IgD-negative memory B cell (primary cell): ENCODE measurements around the gene CPNE8. TPM values are rescaled to one million over a fixed set of nuclear protein-coding genes. Genes with fewer than 3 reads are reported as not detected.

Experiments
- H3K27ac Mint-ChIP-seq, 3 donors: one replicate each; pipeline ENCODE4 v1.8.0; 2020 to 2022; ENCODE audit warnings: mild to moderate bottlenecking in 3 of 3, mixed read lengths in 3 of 3, moderate library complexity in 1 of 3
- H3K27me3 Mint-ChIP-seq: one replicate; pipeline ENCODE4 v1.8.0; 2021; ENCODE audit warnings: mixed read lengths
- H3K36me3 Mint-ChIP-seq: one replicate; pipeline ENCODE4 v1.8.0; 2020; ENCODE audit warnings: mild to moderate bottlenecking, mixed read lengths
- H3K4me1 Mint-ChIP-seq, 3 donors: one replicate each; pipeline ENCODE4 v1.8.0; 2020 to 2022; ENCODE audit warnings: mixed read lengths in 3 of 3, mild to moderate bottlenecking in 1 of 3
- H3K4me3 Mint-ChIP-seq, 4 donors: one replicate each; pipeline ENCODE4 v1.8.0; 2020 to 2022; ENCODE audit warnings: mild to moderate bottlenecking in 4 of 4, mixed read lengths in 4 of 4, moderate library complexity in 3 of 4
- H3K9me3 Mint-ChIP-seq, 3 donors: one replicate each; pipeline ENCODE4 v1.8.0; 2020 to 2021; ENCODE audit warnings: mixed read lengths in 3 of 3, mild to moderate bottlenecking in 1 of 3
- polyA plus RNA-seq: library from polyadenylated mRNA; unstranded; fragments of 300-500 nt; fragmentation: Illumina TruSeq; gene quantifications from one replicate; pipeline ENCODE4 v1.2.3, GENCODE V29; 2021

The CPNE8 gene
- polyA plus RNA-seq, 1 donor from 2014 or later, result 0.86 TPM

DNA sequence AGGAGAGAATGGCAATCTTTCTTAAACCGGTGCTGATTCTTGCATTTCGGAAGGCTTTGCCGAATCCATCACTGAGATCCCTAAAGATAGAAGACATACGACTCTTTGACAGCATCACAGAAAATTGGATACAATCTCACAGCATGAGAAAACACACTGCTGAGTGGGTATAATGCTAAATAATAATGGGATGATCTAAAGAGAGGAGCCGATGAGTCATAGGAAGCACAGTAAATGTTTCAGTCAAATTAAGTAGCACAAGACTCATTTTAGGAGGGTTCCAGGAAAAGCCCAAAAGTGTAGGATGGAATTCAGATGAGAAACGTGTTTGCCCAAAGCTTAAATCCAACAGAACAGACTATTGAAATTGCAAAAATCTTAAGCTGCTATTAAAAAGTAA, 81.7 kb downstream of the CPNE8 start:
- Mint-ChIP-seq H3K27ac (no peak overlapping the region), H3K9me3 (peaks cover 3 to 5% (median 4%) of the 10 kb centered on the region in 3 donors), H3K4me1 (no peaks in the 10 kb centered on the region), H3K36me3 (no peaks in the 10 kb centered on the region), H3K4me3 (no peak overlapping the region), H3K27me3 (no peaks in the 10 kb centered on the region)

DNA sequence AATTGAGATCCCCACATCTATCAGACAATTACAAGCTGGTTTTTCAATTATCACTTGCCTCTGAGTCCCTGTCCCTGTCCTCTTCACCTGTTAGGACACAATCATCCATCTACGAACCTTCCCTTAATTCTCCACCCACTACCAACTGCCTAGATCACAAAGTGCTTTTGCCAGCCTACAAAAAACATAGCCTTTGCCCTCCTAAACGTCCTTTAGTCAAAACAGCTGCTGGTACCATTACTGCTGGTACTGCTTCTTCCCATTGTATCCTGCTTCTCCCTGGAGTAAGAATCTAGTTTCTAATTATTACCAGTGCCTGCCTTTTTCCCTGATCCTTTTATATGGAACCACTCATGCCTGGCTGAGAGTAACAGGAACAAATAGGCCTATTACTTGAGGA, 82.1 kb downstream of the CPNE8 start:
- Mint-ChIP-seq H3K27me3 (no peaks in the 10 kb centered on the region), H3K4me1 (no peaks in the 10 kb centered on the region), H3K36me3 (no peaks in the 10 kb centered on the region), H3K27ac (no peak overlapping the region), H3K4me3 (no peak overlapping the region), H3K9me3 (peaks cover 3 to 5% (median 4%) of the 10 kb centered on the region in 3 donors)

DNA sequence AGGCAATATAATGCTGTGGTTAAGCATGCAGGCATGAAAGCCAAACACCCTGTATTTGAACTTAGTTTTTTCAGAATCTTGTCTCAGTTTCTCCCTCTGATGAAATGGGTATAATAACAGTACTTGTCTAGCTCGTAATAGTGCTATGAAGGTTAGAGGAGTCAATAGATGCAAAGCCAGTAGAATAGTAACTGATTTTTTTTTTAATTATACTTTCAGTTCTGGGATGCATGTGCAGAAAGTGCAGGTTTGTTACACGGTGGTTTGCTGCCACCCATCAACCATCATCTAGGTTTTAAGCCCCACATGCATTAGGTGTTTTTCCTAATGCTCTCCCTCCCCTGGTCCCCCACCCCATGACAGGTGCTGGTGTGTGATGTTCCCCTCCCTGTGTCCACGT, 87.4 kb downstream of the CPNE8 start:
- Mint-ChIP-seq H3K36me3 (no peaks in the 10 kb centered on the region), H3K9me3 (peaks cover 3 to 11% (median 4%) of the 10 kb centered on the region in 3 donors), H3K27ac (no peak overlapping the region)

DNA sequence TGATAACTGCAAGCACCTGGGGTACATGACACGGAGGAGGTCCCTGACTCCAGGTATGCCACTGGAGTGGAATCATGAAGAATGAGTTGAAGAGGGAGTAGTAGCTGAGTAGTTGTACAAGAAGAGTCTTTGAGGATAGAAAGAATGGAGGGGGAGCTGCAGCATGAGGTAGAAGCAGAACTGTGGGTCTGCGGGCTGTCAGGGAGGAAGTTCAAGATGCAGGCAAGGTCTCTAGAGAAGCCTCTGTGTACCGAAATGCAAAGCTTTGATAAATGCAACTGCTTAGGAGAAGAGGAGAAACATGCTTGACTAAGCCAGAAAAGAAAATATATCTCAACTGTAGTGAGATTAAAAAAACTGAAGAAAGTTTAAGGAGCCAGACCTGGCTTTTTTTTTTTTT, 91.5 kb downstream of the CPNE8 start:
- Mint-ChIP-seq H3K27me3 (no peaks in the 10 kb centered on the region), H3K27ac (no peak overlapping the region), H3K4me1 (peaks cover 0 to 1% (median 0%) of the 10 kb centered on the region in 3 donors), H3K36me3 (peaks cover 3% of the 10 kb centered on the region), H3K4me3 (no peak overlapping the region), H3K9me3 (peaks cover 6 to 22% (median 11%) of the 10 kb centered on the region in 3 donors)

More for the DNA sequence above, 87.4 kb downstream of the CPNE8 start:
- Mint-ChIP-seq H3K27me3 (no peaks in the 10 kb centered on the region), H3K4me3 (no peak overlapping the region), H3K4me1 (peaks cover 0 to 1% (median 0%) of the 10 kb centered on the region in 3 donors)

DNA sequence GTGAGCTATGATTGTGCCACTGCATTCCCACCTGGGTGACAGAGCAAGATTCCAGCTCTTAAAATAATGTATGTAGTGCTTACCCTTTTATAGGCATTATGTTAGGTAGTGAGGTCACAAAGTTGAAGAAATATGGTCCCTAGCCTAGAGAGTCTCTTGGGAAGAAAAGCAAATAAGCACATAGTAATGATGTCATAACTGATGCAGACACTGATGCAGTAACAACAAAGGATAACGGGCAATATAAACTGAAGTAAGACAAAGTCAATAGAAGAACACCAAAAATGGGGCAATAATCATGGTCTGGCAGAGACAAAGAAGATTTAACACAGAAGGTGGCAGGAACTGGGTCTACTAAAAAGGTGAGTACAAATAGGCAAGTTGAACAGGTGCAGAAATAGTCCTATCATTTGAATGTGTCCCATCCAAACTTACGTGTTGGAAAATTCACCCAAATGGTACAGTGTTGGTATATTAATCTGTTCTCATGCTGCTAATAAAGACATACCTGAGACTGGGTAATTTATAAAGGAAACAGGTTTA, 93.5 kb downstream of the CPNE8 start:
- Mint-ChIP-seq H3K27ac (peak overlapping the region in 1 of 3 donors; percentile 72), H3K36me3 (peaks cover 3% of the 10 kb centered on the region), H3K27me3 (no peaks in the 10 kb centered on the region), H3K4me1 (peaks cover 0 to 1% (median 0%) of the 10 kb centered on the region in 3 donors), H3K9me3 (peaks cover 6 to 22% (median 13%) of the 10 kb centered on the region in 3 donors), H3K4me3 (no peak overlapping the region)

DNA sequence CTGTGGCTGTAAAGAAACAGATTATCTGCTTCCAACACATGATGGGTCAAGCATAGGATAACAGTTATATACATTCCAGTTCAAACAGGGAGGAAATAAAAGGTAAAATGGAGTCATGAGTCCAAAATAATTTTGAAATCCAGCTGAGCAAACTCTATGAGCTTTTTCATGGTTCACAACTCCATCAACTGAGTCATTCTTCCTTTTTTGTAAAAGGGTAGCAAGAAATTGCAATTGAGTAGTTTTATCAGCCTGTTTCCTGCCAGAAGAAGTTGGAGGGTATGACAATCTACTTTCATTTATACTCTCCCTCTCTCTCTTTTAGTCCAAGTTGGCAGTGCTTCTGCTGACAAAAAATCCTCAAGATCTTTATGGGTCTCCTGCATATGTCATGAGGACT, 95.6 kb downstream of the CPNE8 start:
- Mint-ChIP-seq H3K27me3 (no peaks in the 10 kb centered on the region), H3K4me1 (no peaks in the 10 kb centered on the region), H3K9me3 (peaks cover 6 to 20% (median 13%) of the 10 kb centered on the region in 3 donors), H3K36me3 (peaks cover 3% of the 10 kb centered on the region), H3K4me3 (no peak overlapping the region), H3K27ac (no peak overlapping the region)

DNA sequence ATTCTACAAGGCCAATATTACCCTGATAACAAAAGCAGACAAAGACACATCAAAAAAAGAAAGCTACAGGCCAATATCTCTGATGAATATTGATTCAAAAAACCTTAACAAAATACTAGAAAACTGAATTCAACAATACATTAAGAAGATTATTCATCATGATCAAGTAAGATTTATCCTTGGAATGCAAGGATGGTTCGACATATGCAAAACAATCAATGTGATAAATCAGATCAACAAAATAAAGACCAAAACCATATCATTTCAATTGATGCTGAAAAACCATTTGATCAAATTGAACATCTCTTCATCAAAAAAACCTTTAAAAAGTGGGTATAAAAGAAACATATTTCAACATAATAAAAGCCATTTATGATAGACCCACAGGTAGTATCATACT, 117.3 kb downstream of the CPNE8 start:
- H3K27ac Mint-ChIP-seq, result no peak overlapping the region
- H3K4me3 Mint-ChIP-seq, result no peak overlapping the region
- no peaks in the 10 kb centered on the region for H3K36me3 Mint-ChIP-seq
- peaks cover 7 to 23% (median 11%) of the 10 kb centered on the region in 3 donors for H3K9me3 Mint-ChIP-seq
- no peaks in the 10 kb centered on the region for H3K4me1 Mint-ChIP-seq
- H3K27me3 Mint-ChIP-seq, result no peaks in the 10 kb centered on the region

DNA sequence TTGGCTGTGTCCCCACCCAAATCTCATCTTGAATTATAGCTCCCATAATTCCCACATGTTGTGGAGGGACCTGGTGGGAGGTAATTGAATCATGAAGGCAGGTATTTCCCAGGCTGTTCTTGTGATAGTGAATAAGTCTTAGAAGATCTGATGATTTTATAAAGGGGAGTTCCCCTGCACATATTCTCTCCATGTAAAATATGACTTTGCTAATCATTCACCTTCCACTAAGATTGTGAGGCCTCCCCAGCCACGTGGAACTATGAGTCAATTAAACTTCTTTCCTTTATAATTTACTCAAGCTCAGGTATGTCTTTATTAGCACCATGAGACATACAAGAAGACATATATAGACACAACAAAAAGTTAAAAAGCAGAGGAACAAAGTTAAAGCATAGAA, 120.0 kb downstream of the CPNE8 start:
- no peak overlapping the region for H3K27ac Mint-ChIP-seq
- no peak overlapping the region for H3K4me3 Mint-ChIP-seq
- no peaks in the 10 kb centered on the region for H3K4me1 Mint-ChIP-seq
- no peaks in the 10 kb centered on the region for H3K27me3 Mint-ChIP-seq
- peaks cover 1% of the 10 kb centered on the region for H3K36me3 Mint-ChIP-seq
- H3K9me3 Mint-ChIP-seq, result peaks cover 5 to 13% (median 10%) of the 10 kb centered on the region in 3 donors

DNA sequence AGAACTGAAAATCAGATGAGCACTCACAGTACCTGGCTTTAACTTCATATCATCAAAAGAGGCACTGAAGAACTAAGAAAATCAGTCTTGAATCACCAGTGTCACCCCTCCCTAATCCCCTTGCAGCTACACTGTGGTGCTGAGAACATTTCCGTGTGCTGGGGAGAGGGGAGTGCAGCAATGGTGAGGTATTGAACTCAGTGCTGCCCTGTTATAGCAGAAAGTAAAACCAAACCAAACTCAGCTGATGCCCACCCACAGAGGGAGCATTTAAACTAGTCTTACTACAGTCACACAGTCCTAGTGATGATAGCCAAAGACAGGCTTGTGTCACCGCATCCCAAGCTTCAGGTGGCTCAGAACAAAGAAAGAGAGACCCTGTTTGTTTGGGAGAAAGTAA, 122.1 kb downstream of the CPNE8 start:
- Mint-ChIP-seq H3K9me3 (peaks cover 2 to 23% (median 8%) of the 10 kb centered on the region in 3 donors), H3K36me3 (peaks cover 1% of the 10 kb centered on the region), H3K4me3 (no peak overlapping the region), H3K4me1 (no peaks in the 10 kb centered on the region), H3K27me3 (no peaks in the 10 kb centered on the region), H3K27ac (no peak overlapping the region)

DNA sequence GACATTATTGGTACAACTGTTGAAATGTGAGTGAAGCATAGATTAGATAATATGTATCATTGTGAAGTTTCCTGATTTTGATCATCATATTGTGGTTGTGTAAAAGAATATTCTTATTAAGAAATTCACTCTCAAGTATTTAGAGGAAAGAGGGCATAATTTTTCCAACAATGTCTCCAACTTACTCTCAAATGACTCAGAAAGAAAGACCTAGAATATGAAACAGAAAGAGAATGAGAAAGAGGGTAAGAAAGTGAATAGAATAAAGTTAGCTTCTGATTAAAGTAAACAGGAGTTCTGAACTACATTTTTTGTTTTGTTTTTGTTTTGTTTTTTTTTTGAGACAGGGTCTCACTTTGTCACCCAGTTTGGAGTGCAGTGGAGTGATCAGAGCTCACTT, 123.0 kb downstream of the CPNE8 start:
- H3K36me3 Mint-ChIP-seq, result peaks cover 1% of the 10 kb centered on the region
- peaks cover 3 to 19% (median 8%) of the 10 kb centered on the region in 3 donors for H3K9me3 Mint-ChIP-seq

DNA sequence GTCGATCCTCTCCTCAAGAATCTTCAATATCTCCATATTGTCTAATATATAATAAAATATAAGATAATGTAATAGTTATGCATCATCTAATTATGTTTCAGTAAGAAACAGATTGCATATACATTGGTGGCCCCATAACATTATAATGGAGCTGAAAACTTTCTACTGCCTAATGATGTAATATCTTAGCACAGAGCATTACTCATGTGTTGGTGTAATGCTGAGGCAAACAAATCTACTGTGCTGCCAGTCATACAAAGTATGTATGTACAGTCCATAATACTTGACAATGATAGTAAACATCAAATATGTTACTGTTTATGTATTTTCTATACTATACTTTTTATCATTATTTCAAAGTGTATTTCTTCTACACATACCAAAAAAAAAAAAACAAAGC, 128.7 kb downstream of the CPNE8 start:
- Mint-ChIP-seq H3K9me3 (peaks cover 0 to 11% (median 4%) of the 10 kb centered on the region in 3 donors), H3K4me1 (peaks cover 0 to 3% (median 3%) of the 10 kb centered on the region in 3 donors), H3K27ac (no peak overlapping the region), H3K36me3 (no peaks in the 10 kb centered on the region), H3K27me3 (no peaks in the 10 kb centered on the region), H3K4me3 (no peak overlapping the region)

More for the DNA sequence above, 123.0 kb downstream of the CPNE8 start:
- Mint-ChIP-seq H3K4me3 (no peak overlapping the region), H3K4me1 (no peaks in the 10 kb centered on the region), H3K27me3 (no peaks in the 10 kb centered on the region), H3K27ac (no peak overlapping the region)

DNA sequence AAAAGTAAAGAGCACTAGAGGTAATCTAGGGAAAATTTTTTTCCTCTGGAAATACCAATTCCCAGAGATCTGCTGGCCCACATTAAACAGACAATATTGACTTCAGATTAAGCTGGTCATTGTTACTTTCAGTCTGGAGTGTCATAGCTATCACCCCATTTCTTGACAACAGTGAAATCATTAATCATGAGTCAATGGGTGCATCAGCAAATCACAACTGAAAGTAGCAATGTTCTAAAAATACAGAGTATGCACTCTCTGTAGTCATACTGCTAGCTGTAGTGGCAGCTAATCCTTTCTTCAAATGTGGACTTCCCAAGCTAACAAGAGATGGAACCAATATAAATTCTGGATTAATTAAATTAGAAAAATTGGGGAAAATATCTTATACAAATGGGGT, 129.9 kb downstream of the CPNE8 start:
- Mint-ChIP-seq H3K27me3 (no peaks in the 10 kb centered on the region), H3K4me1 (peaks cover 0 to 4% (median 3%) of the 10 kb centered on the region in 3 donors), H3K27ac (no peak overlapping the region), H3K4me3 (no peak overlapping the region), H3K9me3 (peaks cover 0 to 11% (median 3%) of the 10 kb centered on the region in 3 donors), H3K36me3 (peaks cover 2% of the 10 kb centered on the region)

DNA sequence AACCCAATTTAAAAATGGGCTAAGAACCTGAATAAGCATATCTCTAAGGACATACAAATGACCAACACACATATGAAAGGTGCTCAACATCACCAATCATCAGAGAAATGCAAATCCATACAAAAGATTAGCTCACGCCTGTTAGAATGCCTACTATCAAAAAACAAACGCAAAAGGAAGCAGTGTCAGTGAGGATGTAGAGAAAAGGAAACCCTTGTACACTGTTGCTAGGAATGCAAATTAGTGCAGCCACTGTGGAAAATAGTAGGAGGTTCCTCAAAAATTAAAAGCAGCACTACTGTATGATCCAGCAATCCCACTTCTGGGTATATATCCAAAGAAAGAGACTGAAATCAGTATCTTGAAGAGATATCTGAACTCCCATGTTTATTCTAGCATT, 133.0 kb downstream of the CPNE8 start:
- Mint-ChIP-seq H3K9me3 (peaks cover 0 to 1% (median 1%) of the 10 kb centered on the region in 3 donors), H3K4me3 (no peak overlapping the region)

DNA sequence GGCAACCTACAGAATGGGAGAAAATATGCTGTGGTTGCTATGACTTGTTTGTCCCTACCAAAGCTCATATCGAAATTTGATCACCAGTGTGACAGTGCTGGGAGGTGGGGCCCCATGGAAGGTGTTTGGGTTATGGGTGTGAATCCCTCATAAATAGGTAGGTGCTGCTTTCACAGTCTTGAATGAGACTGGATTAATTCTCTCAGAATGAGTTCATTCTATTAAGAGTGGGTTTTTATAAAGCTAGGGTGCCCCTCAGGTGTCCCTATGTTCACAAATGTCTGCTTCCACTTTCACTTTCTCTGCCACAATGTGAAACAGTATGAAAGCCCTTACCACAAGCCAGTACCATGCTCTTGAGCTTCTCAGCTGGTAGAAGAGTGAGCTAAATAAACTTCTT, 133.5 kb downstream of the CPNE8 start:
- H3K4me1 Mint-ChIP-seq, result peaks cover 0 to 4% (median 3%) of the 10 kb centered on the region in 3 donors
- no peaks in the 10 kb centered on the region for H3K27me3 Mint-ChIP-seq
- peaks cover 0 to 1% (median 1%) of the 10 kb centered on the region in 3 donors for H3K9me3 Mint-ChIP-seq
- peaks cover 2% of the 10 kb centered on the region for H3K36me3 Mint-ChIP-seq
- H3K27ac Mint-ChIP-seq, result peak overlapping the region in 1 of 3 donors; percentile 53
- H3K4me3 Mint-ChIP-seq, result peak overlapping the region in 3 of 4 donors; percentile 34 to 77 (median 67)

More for the DNA sequence above, 133.0 kb downstream of the CPNE8 start:
- H3K27ac Mint-ChIP-seq, result no peak overlapping the region
- peaks cover 2% of the 10 kb centered on the region for H3K36me3 Mint-ChIP-seq
- peaks cover 0 to 4% (median 3%) of the 10 kb centered on the region in 3 donors for H3K4me1 Mint-ChIP-seq
- no peaks in the 10 kb centered on the region for H3K27me3 Mint-ChIP-seq

DNA sequence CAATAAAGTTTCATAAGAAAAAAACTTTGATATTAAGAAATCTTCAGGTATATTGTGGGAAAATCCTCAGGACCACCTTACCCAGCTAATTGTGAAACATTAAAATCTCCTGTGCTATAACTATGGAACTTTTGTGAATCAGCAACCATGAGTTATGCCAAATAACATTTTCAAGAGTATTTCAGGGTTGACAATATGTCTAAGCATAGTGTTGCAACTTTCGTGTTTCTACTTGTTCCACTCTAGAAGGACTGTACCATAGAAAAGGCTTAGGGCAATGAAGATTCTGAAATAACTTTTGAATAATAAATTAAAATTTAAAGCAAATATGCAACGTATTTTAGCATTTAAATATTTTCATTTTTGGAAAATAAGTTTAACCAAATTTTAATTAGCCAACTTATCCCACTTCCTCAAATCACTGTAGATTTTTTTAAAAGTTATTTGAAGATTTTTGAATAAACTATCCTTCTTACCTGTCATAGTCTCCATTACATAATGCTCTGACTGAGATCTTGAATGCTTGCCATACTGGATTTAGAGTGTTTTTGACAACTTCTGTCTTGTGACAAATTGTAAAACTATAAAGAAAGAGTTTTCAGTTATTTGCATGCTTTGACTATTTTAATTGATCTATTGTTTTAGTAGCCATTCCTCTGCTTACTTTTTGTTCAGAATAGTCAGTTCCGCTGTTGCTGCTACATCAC, 143.6 kb downstream of the CPNE8 start:
- Mint-ChIP-seq H3K36me3 (peaks cover 4% of the 10 kb centered on the region), H3K27me3 (no peaks in the 10 kb centered on the region), H3K9me3 (peaks cover 0 to 3% (median 3%) of the 10 kb centered on the region in 3 donors), H3K4me1 (peaks cover 0 to 1% (median 0%) of the 10 kb centered on the region in 3 donors), H3K27ac (no peak overlapping the region), H3K4me3 (no peak overlapping the region)
